Limb (tissue), 2 donors: ENCODE results near the gene MYH10.

Experiments
- DNase-seq, 2 donors: peaks; one replicate each; pipeline ENCODE4 v3.0.0-alpha.2; 2016; ENCODE audit errors: extremely low spot score in 2 of 2

MYH10 gene

GRCh38 chr17:8475781-8476180 lies 154.7 kb downstream of the MYH10 start:
- DNase-seq = no peak

GRCh38 chr17:8475227-8475626 lies 155.3 kb downstream of the MYH10 start:
- DNase-seq = no peak

GRCh38 chr17:8474826-8475225 lies 155.7 kb downstream of the MYH10 start:
- DNase-seq = no peak

GRCh38 chr17:8473451-8474192 lies 156.9 kb downstream of the MYH10 start:
- DNase-seq = no peak

GRCh38 chr17:8472663-8473062 lies 157.9 kb downstream of the MYH10 start:
- no peak for DNase-seq

GRCh38 chr17:8470447-8471047 lies 160.0 kb downstream of the MYH10 start:
- DNase-seq = no peak

GRCh38 chr17:8469964-8470363 lies 160.6 kb downstream of the MYH10 start:
- DNase-seq = no peak

- no peak for DNase-seq
Observed at GRCh38 chr17:8468980-8469379, 161.5 kb downstream of the MYH10 start.

- peak in 1 of 2 donors; percentile 27 for DNase-seq
Observed at GRCh38 chr17:8468127-8468526, 162.4 kb downstream of the MYH10 start.

GRCh38 chr17:8467527-8467926 lies 163.0 kb downstream of the MYH10 start:
- DNase-seq = no peak

- no peak for DNase-seq
Observed at GRCh38 chr17:8466873-8467272, 163.7 kb downstream of the MYH10 start.

GRCh38 chr17:8466456-8466855 lies 164.1 kb downstream of the MYH10 start:
- DNase-seq = no peak

- DNase-seq = no peak
Observed at GRCh38 chr17:8465759-8466158, 164.8 kb downstream of the MYH10 start.

- peak in 1 of 2 donors; percentile 20 for DNase-seq
Observed at GRCh38 chr17:8465356-8465755, 165.2 kb downstream of the MYH10 start.

GRCh38 chr17:8464941-8465340 lies 165.6 kb downstream of the MYH10 start:
- DNase-seq = no peak

- DNase-seq = no peak
Observed at GRCh38 chr17:8463099-8463498, 167.4 kb downstream of the MYH10 start.

GRCh38 chr17:8462564-8462963 lies 168.0 kb downstream of the MYH10 start:
- DNase-seq = no peak

- DNase-seq = no peak
Observed at GRCh38 chr17:8459831-8460230, 170.7 kb downstream of the MYH10 start.

- no peak for DNase-seq
Observed at GRCh38 chr17:8459107-8459506, 171.4 kb downstream of the MYH10 start.

- DNase-seq = no peak
Observed at GRCh38 chr17:8458128-8458527, 172.4 kb downstream of the MYH10 start.

- DNase-seq = no peak
Observed at GRCh38 chr17:8455665-8456209, 174.8 kb downstream of the MYH10 start.

GRCh38 chr17:8453326-8453725 lies 177.2 kb downstream of the MYH10 start:
- no peak for DNase-seq
